ENCODE measurements around the gene APP. TPM values are rescaled to one million over a fixed set of nuclear protein-coding genes. Genes with fewer than 3 reads are reported as not detected.
A peak's percentile ranks its signal among the peaks of the same experiment; 100 is the strongest.

APP gene
- total RNA-seq, 4 donors from 2014 or later, result 234 to 376 (median 343) TPM

- Histone ChIP-seq H3K27me3 (no peaks in the 10 kb centered on the region), H3K4me1 (no peaks in the 10 kb centered on the region), H3K4me3 (no peak overlapping the region), H3K36me3 (no peaks in the 10 kb centered on the region), H3K9me3 (no peaks in the 10 kb centered on the region), H3K27ac (no peak overlapping the region)
- no peak for TF ChIP-seq EP300 (IDR thresholded peaks at IDR 0.05)
- TF ChIP-seq CTCF (IDR thresholded peaks at IDR 0.05), result no peak
- no peak for TF ChIP-seq POLR2A (IDR thresholded peaks at IDR 0.05)
- TF ChIP-seq POLR2AphosphoS5 (IDR thresholded peaks at IDR 0.05), result no peak
- no peak for DNase-seq (ENCODE audit: low spot score in 2 of 2)
- WGBS, result 59% methylated on average over 4 of the region's 4 CpGs
These were observed 300.5 kb downstream of the APP start for GRCh38 chr21:25870084-25870483.

DNA sequence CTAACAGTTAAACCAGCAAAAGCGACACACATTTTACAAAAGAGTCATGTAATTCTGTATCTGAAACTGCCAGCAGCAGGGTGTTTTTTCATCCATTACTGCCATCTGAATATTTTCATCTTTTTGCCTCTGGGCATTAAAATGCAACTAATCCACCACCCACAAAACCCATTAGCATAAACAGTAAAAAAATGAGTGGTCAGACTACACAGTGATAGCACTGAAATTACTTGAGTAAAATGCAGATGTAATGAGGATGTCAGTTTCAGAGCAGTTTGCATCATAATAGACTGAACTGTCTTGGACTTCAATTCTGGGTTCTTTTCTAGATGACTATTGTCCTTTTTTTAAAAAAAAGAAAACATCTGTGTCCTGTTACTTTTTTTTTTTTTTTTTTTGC is 303.5 kb downstream of the APP start:
- H3K36me3 ChIP-seq, result no peaks in the 10 kb centered on the region
- H3K27me3 ChIP-seq, result no peaks in the 10 kb centered on the region
- no peaks in the 10 kb centered on the region for H3K4me1 ChIP-seq
- H3K27ac ChIP-seq, result no peak overlapping the region
- no peaks in the 10 kb centered on the region for H3K9me3 ChIP-seq
- 85% methylated on average over 1 of the region's 1 CpG for WGBS
- H3K4me3 ChIP-seq, result no peak overlapping the region
- TF ChIP-seq POLR2AphosphoS5 (IDR thresholded peaks at IDR 0.05), result no peak
- TF ChIP-seq CTCF (IDR thresholded peaks at IDR 0.05), result no peak
- no peak for TF ChIP-seq EP300 (IDR thresholded peaks at IDR 0.05)
- no peak for TF ChIP-seq POLR2A (IDR thresholded peaks at IDR 0.05)
- no peak for DNase-seq (ENCODE audit: low spot score in 2 of 2)

- no peaks in the 10 kb centered on the region for H3K9me3 ChIP-seq
- no peak overlapping the region for H3K4me3 ChIP-seq
- TF ChIP-seq POLR2A (IDR thresholded peaks at IDR 0.05) (no peak), POLR2AphosphoS5 (IDR thresholded peaks at IDR 0.05) (no peak), EP300 (IDR thresholded peaks at IDR 0.05) (no peak), CTCF (IDR thresholded peaks at IDR 0.05) (no peak)
- H3K27ac ChIP-seq, result no peak overlapping the region
- H3K36me3 ChIP-seq, result no peaks in the 10 kb centered on the region
- no peaks in the 10 kb centered on the region for H3K27me3 ChIP-seq
- WGBS, result 88% methylated on average over 4 of the region's 4 CpGs
- no peak for DNase-seq (ENCODE audit: low spot score in 2 of 2)
- H3K4me1 ChIP-seq, result no peaks in the 10 kb centered on the region
These were observed 306.8 kb downstream of the APP start for GRCh38 chr21:25863747-25864146.

- Histone ChIP-seq H3K36me3 (no peaks in the 10 kb centered on the region), H3K27ac (no peak overlapping the region), H3K27me3 (no peaks in the 10 kb centered on the region), H3K4me1 (no peaks in the 10 kb centered on the region), H3K9me3 (no peaks in the 10 kb centered on the region), H3K4me3 (no peak overlapping the region)
- TF ChIP-seq EP300 (IDR thresholded peaks at IDR 0.05), result no peak
- TF ChIP-seq CTCF (IDR thresholded peaks at IDR 0.05), result no peak
- 77% methylated on average over 1 of the region's 1 CpG for WGBS
- no peak for DNase-seq (ENCODE audit: low spot score in 2 of 2)
These were observed 307.5 kb downstream of the APP start for GRCh38 chr21:25863031-25863430.

DNA sequence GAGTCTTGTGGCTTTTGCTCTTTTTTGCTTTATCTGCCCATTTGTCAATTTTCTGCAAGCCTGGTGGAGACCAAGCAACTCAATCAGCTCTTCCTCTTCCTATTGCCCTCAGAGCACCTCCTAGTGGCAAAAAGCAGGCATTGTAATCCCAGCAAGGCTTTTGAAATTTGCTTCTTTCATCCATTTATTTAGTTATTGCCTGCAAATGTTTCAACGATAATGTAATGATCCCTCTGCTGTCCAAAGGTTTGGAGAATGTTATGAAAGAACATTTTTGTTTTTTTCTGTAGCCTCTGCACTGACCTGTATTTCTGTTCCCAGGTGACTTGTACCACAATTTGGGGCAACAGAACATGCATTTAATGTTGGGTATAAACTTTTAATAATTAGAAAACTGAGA is 308.0 kb downstream of the APP start:
- no peaks in the 10 kb centered on the region for H3K9me3 ChIP-seq
- TF ChIP-seq CTCF (IDR thresholded peaks at IDR 0.05) (peak in 1 of 2 donors; percentile 29), POLR2A (IDR thresholded peaks at IDR 0.05) (no peak)
- no peak for DNase-seq (ENCODE audit: low spot score in 2 of 2)
- no peak overlapping the region for H3K4me3 ChIP-seq
- H3K4me1 ChIP-seq, result no peaks in the 10 kb centered on the region
- 74% methylated on average over 1 of the region's 1 CpG for WGBS
- no peaks in the 10 kb centered on the region for H3K27me3 ChIP-seq
- H3K27ac ChIP-seq, result no peak overlapping the region
- no peaks in the 10 kb centered on the region for H3K36me3 ChIP-seq
